GM19043 (cell line): ENCODE results near the gene CD34.

Source experiments
- ATAC-seq: cut with Tn5 transposase; IDR thresholded peaks from one replicate; pipeline ENCODE4 v1.9.1; 2021; ENCODE audit warnings: low read depth; ENCODE audit not compliant: unreplicated experiment

The CD34 gene

DNA sequence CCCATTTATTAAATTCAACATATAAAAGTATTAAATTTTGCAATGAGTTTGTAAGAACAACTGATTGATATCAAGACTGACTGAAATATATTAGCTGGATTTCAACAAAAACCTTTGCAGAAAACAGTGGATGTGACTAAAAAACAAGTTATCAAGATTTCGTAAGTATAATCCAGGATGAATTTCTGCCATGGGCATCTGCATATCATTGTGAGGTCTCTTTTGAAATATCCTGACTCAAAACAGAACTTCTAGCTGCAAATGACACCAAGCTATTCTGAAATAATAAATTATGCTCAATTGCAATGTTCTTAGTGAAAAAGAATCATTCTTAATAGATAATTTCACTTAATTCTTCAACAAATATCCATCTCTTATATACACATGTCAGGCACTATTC, 52.6 kb downstream of the CD34 start:
- ATAC-seq, result no peak

DNA sequence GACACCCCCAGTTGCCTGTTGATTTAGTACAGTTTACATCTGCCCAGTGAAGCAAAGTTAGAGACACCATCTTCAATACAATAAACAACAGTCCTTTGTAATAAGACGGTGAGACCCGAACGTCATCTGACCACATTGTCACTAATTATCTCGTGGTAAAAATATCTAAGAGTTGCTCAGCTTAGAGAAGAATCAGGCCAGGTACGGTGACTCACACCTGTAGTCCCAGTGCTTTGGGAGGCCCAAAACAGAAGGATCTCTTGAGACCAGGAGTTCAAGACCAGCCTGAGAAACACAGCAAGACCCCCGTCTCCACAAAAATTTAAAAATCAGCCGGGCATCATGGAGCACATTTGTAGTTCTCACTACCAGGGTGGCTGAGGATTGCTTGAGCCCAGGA, 53.5 kb downstream of the CD34 start:
- ATAC-seq, result no peak

DNA sequence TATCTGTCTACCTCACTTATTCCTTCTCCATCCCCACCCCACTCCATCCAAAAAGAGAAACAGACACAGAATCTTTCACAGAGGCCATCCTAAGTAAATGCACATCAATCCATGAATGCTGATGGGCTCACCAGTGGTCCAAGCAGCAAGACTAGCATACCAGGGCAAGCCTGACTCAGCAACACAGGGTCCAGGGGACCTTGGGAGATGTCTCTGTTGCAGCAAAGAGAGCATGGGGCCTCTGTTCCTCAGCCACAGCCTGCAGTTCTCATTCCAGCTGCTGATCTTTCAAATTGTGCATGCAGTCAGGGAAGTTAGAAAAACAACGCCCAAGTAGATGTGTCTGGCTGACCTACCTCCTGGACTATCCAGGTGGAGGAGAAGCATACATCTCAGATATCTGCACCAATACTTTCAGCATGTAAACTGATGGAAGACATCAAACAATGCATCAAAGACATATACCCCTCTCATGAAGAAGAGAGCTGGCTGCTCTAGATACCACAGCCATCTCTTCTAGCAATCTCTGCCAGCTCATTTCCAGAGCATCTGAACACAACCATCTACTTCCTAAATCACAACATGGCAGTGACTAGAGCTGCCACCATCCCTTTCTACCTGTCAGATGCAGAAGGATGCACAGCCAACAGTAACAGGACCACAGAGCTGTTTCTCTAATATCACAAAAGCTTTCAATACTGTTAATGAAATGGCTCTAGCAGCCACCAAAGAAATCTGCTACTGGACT, 54.5 kb downstream of the CD34 start:
- ATAC-seq, result no peak

DNA sequence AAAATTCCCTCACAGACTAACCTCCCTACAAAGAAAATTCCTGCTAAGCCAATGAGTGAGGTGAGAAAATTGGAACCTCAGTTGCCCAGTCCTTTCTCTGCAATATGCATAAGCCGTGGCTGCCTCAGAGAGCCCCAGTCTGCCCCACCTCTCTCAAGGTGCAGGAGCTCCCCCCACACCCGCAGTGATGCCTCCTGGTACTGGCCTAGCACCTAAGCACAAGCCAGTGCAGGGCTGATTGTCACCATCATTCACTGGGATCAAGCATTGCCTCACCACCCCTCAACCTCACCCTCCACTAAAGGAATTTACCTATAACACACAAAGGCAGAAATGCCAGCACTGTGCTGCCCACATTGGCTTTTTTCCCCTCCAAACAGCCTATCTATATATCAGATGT, 56.9 kb downstream of the CD34 start:
- ATAC-seq, result no peak

DNA sequence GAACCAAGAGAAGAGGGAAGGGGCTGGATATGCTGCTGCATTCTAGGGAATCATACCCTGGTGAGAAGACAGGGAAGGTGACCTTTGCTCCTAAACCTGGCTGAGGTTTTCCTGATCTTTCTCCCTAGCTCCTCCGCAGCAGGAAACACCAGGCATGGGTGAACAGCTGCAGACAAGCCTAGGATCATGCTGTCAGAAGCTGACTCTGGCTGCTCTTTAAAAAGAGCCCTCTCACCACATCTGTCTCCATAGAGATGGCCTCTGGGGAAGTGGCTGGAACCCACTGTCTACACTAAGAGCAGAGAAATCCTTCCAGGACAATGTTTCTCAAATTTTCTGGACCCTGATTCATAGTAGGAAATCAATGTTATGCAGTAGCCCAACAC, 57.6 kb downstream of the CD34 start:
- no peak for ATAC-seq

DNA sequence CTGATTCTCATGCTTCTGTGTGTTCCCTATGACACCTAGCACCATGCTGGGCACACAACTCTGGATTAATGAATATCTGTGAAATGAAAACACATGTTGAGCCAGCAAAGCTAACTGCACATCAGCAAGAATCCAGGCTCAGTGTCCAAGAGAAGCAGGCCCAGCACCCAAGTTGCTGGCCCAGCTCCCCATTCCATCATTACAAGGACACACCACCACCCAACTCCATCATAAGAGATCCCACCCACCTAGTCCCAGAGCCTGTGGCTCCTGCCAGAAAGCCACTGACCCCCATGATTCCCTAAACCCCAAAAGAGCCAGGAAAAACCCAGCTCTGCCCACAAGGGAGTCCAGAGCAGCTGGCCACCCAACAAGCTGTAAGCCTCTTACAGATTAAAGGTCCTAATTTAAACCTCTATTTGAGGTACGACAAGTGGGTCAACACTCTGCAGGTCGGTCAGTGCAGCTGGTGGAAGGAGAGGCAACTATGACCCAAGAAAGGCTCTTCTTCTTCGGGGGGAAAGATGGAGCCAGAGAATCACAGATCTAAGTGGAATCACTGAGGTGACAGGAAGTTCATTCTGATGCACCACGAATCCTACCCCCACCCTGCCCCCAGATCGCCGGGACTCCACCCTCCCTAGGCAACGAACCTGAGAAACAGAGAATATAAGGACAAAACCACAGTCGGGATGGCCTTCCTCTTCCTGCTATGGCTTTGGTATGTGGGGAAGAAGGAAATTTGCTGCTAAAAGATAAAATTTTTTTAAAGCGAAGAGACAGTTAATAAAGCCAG, 58.2 kb downstream of the CD34 start:
- no peak for ATAC-seq

DNA sequence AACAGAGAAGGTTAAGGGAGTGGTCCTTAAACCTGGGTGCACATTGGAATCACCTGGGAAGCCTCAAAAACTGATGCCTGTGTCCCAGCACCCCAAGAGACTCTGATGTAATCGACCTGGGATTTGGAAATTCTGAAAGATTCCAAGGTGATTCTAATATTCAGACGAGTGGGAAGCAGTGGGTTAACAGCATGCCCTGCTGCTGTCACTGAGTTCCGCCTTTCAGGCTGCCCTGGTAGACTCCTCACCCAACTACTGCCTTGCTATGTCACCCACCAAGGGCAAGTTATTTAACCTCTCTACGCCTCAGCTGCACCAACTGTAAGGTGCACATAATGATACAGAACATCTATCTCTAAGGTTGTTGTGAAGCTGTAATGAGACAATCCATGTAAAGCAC, 59.2 kb downstream of the CD34 start:
- ATAC-seq, result no peak

DNA sequence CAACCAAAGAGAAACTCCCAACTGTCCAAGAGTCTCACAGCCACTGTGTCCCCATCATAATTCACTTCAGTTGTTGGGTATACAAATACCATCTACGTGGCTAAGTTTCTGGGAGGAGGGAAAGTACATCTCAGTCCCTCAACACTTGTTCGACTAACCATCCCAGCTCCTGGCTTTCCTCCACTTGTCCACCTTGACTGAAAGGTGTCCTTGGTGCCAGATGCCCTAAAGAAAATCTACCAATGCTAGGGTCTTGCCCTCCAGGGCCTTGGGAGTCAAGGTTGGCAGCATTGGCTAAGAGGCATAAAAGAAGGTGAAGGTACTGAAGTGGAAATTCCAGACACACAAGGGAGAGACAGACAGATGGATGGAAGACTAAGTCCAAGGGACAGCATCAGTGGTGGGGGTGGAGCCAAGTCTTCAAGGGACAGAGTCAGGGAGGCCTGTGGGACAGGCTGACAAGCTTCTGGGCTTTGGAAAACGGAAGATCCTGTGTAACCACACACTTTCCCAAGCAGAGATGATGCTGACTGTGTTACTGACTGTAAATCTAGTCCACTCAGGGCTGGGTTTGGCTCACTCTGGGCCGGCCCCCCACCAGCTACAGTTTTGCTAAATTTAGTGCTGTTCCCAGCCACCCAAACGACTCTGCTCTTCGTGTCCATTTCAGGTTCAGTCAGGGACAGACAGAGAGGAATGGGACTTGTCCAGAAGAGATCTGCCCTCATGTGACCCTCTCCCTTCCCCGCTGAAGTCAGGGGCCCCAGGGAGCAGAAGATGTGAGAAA, 60.1 kb downstream of the CD34 start:
- no peak for ATAC-seq

DNA sequence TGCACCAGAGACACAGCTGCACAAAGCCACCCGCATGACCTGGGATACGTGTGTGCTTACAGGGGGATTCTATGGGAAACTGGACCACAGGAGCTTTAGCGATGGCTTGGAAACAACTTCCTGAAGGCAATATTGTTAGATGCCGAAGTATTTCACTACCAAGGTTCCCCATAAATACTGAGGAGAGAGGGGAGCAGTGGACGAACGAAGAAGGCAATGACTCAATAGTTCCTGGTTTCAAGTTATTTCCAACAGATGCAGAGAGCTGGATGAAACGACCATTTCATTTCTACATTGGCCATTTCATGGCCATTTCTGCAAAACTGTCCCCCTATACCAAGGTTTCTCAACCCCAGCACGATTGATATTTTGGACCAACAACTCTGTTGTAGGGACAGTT, 61.3 kb downstream of the CD34 start:
- ATAC-seq, result no peak

DNA sequence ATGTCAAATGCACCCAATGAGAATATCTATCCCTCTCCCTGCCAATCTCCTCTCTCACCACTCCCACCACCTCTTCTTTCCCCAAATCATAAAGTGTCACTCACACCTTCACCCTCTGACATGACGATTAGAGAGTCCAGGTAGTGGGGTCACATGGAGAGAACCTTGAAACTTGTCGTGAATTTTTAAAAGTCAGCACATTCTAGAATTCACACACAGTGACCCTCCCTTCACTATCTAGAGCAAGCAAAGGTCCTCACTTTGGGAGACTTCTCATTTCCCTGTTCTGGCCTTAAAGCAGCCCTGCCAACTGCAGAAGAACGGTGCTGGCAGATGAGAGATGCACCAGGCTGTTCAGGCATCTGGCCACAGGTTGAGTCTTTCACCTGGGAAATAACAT, 61.9 kb downstream of the CD34 start:
- no peak for ATAC-seq

DNA sequence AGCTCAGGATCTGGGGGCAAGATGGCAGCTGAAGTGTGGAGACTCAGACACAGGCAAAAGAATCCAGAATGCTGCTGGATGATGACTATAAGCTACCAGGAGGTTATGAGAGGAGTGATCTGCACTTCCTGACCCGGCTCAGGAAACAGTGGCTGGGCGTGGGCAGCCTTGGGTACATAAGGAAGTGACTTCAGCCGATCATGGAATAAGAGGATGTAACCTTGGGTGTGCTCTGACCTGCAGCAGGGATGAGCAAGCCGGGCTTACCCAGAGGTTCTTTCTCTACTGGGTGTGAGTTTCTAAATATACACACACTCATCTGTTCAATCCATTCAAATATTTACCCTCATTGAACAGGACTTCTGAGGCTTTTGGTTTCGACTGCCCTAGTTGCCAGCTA, 62.7 kb downstream of the CD34 start:
- no peak for ATAC-seq

DNA sequence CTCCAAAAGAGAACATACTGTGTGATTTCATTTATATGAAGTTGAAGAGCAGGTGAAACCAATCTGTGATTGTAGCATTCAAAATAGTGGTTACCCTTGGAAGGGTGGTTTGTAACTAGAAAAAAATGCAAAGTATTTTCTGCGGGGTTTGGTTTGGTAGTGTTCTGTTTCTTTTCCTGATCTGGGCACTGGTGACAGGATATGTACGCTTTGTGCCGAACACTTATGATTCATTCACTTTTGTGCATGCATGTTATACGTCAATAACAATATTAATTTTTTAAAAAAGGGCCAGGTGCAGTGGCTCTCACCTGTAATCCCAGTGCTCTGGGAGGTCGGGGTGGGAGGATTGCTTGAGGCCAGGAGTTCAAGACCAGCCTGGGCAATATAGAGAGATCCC, 63.8 kb downstream of the CD34 start:
- no peak for ATAC-seq

DNA sequence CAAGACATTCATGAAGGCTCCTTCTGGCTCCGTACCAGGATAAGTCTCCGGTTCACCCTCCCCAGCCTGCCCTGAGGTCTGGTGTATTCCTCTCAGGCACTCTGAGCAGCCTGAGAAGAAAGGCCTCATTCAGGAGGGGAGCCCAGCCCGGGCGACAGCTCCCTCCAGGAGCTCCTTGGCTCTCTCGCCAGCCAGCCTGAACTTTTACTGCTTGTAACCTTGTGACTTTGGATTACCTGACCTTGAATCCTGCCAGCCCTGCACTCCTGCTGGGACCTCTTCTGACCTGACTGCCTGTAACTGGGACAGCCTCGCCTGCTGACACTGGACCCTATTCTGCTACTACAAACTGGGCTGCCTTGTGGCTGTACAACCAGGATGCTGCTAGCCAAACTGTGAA, 65.8 kb downstream of the CD34 start:
- ATAC-seq, result no peak

DNA sequence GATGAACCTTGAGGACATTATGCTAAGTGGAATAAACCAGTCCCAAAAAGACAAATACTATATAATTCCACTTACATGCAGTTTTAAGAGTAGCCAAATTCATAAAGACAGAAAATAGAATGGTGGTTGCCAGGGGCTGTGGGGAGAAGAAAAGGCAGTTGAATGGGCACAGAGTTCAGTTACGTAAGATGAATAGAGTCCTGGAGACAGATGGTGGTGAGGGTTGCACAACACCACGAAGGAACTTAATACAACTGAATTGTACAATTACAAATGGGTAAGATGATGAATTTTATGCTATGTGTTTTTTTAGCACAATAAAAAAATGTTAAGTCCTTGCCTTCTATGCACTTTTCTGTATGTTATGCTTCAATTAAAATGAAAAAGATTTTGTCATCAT, 66.6 kb downstream of the CD34 start:
- no peak for ATAC-seq

DNA sequence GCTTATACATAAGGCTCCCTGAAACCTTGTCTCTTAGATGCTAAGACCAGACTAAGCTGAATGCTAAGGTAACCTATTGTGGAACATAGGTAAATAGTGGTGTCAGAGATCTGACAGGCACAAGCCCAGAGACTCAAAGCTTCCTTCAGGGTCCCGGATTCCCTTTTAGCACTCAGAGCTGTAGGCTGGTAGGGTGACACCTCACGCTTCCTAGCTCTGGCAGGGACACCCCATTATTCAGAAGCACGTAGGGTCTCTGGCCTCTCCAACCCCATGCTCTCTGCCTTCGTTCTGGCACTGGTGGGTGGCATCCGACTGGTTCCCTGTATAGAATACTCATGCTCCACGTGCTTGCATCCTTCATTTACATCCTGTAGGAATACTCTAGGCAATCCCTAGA, 68.4 kb downstream of the CD34 start:
- ATAC-seq, result no peak

DNA sequence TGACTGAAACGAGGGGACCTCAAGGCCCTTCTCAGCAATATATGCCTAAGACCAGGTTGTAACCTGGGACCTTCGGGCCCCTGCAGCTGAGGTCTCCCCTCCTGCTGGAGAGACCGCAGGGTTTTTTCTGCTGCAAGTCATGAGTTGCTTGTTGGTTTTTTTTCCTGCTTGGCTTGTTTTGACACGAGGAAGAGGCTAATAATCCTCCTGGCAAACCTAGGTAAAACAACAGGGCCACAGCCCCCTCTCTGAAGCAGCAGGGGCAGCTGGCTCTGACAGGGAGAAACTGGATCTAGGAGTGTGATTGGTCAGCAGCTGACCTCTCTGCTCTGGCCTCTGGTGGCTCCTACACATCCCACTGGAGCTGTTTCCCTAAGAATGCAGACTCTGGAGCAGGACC, 69.0 kb downstream of the CD34 start:
- no peak for ATAC-seq

DNA sequence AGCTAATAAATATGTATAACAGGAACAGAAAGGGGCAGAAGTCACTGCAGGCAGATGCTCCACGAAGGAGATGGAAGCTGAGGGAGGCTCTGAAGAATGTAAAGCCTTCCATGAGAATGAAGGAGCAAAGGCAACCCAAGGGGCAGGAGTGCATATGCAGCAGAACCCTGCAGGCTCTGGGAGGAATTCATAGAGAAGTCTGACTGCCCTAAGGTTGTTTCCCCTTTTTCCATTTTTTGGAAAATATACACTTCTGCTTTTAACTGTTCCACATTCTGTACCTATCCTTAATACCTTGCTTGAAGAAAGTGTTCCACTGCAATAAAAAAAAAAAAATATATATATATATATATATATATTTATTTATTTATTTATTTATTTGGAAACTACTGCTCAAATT, 69.6 kb downstream of the CD34 start:
- ATAC-seq, result no peak

DNA sequence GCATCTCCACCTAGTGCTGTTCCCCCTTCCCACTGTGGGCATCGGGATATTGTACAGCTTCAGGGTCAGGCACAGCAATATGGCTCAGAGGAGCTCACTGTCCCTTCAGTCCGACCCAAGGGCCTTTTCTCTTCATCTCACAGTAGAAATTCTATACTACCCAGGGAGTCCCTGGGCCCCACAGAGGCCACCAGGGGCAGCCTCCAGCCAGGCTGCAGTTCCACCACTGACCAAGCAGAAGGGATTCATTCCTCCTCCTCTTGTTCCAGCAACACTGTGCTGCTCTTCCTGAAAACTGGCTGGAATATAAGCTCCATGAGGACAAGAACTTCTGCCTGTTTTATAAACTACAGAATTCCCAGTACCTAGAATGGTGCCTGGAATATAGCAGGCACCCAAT, 70.5 kb downstream of the CD34 start:
- no peak for ATAC-seq

DNA sequence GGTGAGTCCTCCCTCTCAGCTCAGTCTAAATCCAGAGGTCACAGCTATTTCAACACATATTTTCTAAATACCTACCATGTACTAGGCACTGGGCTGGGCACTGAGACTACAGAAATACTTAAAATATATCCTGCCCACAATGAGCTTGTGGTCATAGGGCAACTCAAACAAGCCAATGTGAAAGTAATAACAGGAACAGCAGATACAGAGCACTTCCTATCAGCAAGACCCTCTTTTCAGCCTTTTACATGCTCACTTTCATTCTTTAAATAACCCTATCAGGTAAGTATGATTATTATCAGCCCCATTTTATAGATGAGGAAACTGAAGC, 71.9 kb downstream of the CD34 start:
- ATAC-seq, result no peak

DNA sequence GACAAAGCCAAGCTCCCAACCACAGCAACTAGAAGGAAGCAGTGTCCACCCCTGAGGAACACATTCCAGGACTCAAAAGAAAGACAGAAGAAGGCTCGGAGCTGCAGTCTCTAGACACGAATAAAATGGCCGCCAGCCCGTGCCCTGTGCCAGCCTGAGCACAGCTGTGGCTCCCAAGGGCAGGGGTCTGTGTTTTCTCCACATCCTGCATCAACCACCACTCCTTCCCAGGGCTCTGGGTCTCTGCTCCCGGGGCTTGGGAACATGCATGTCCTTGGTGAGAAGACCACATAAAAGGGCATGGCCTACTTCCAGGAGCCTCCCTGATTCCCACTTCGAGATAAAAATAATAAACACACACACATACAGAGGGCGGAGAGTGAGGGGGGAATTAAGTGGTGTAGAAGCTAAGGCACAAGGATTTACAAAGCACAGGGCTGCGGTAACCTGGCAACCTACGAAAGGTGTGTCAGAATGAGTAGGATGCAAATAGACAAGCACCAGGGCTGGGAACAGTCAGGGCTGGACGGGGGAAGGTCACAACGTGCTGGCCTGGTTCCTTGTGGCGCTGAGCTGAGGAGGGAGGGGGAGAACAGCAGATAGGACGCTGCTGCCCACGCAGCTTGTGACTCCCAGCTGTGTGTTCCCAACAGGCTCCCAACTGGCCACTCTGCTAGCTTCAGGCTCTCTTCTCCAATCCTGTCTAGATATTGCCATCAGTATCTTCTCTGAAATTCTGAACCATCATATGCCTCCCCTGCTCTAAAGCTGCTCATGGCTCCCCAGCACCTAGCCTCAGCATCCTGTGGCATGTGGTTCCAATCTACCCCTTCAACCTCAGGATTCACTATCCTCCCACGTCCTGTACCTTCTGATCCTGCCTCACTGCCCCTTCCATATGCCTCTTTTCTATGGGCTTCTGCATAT, 72.5 kb downstream of the CD34 start:
- ATAC-seq, result no peak

DNA sequence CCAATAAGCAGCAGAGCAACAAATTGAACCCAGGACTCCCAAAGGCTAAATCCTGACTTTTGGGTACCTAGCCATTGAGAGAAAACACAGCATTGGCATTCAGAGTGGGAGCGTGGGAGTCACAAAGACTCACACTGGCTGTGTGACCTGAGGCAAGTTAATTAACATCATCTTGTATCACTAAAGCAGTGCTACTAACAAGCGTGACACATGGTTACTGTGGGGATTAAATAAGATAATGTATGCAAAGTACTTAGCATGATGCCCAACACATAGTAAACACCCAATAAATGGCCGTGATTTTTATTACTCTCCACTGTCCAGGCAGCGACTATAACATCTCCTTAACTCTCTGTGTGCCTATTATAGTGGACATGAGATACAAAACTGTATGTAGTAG, 73.3 kb downstream of the CD34 start:
- no peak for ATAC-seq
